ENCODE measurements around the gene KBTBD13.
A peak's percentile ranks its signal among the peaks of the same experiment; 100 is the strongest.
"Not testable (repeated sequence)": the region's sequence is repeated elsewhere in the genome, so short reads cannot be mapped to it uniquely, and the experiment has no call there.

KBTBD13 gene

GRCh38 chr15:65076486-65077290 is at the start of gene KBTBD13:
TSS of gene KBTBD13 (plus strand) at chr15:65076746. CDS start at chr15:65076816, 70 bp downstream.
- no peak for DNase-seq

GRCh38 chr15:65026756-65027155 is 49.8 kb upstream of the KBTBD13 start:
- DNase-seq = no peak

GRCh38 chr15:65027593-65027992 is 49.0 kb upstream of the KBTBD13 start:
- no peak for DNase-seq

- DNase-seq = peak; percentile 18
Measured at GRCh38 chr15:65028338-65028737, 48.2 kb upstream of the KBTBD13 start.

- peak; percentile 93 for DNase-seq
Measured at GRCh38 chr15:65028921-65029735, 47.4 kb upstream of the KBTBD13 start, which contains the start of gene MTFMT. TSS of gene MTFMT (minus strand) at chr15:65029639. CDS start at chr15:65029613, 26 bp downstream.

- no peak for DNase-seq
Measured at GRCh38 chr15:65029736-65030208, 46.8 kb upstream of the KBTBD13 start.

- peak; percentile 44 for DNase-seq
Measured at GRCh38 chr15:65032801-65033537, 43.6 kb upstream of the KBTBD13 start.

- DNase-seq = peak; percentile 56
Measured at GRCh38 chr15:65033659-65034269, 42.8 kb upstream of the KBTBD13 start.

- no peak for DNase-seq
Measured at GRCh38 chr15:65034719-65035118, 41.8 kb upstream of the KBTBD13 start.

GRCh38 chr15:65037309-65037708 is 39.2 kb upstream of the KBTBD13 start:
- no peak for DNase-seq

GRCh38 chr15:65038428-65038827 is 38.1 kb upstream of the KBTBD13 start:
- DNase-seq = no peak

GRCh38 chr15:65038836-65039235 is 37.7 kb upstream of the KBTBD13 start:
- no peak for DNase-seq

GRCh38 chr15:65040461-65040860 is 36.1 kb upstream of the KBTBD13 start:
- DNase-seq = no peak

- DNase-seq = no peak
Measured at GRCh38 chr15:65041787-65042186, 34.8 kb upstream of the KBTBD13 start.

- DNase-seq = no peak
Measured at GRCh38 chr15:65042776-65043327, 33.7 kb upstream of the KBTBD13 start.

- not testable (repeated sequence) for DNase-seq
Measured at GRCh38 chr15:65044218-65044617, 32.3 kb upstream of the KBTBD13 start.

- DNase-seq = no peak
Measured at GRCh38 chr15:65044724-65045481, 31.6 kb upstream of the KBTBD13 start, which contains the start of gene SLC51B. TSS of gene SLC51B (plus strand) at chr15:65045387. CDS start at chr15:65050005, 4,618 bp downstream.

GRCh38 chr15:65048241-65048640 is 28.3 kb upstream of the KBTBD13 start:
- DNase-seq = no peak

GRCh38 chr15:65049418-65049840 is 27.1 kb upstream of the KBTBD13 start:
- peak; percentile 90 for DNase-seq

GRCh38 chr15:65050270-65050669 is 26.3 kb upstream of the KBTBD13 start:
- no peak for DNase-seq

- no peak for DNase-seq
Measured at GRCh38 chr15:65051266-65051665, 25.3 kb upstream of the KBTBD13 start.

Measured in CD4-positive, alpha-beta T cell treated with Interleukin-17A for 1 hour (primary cell).